IMR-90 (cell line): ENCODE results near the gene CHRNA7. TPM values are rescaled to one million over a fixed set of nuclear protein-coding genes. Genes with fewer than 3 reads are reported as not detected.

Source experiments
- ATAC-seq: fragments of 200-7000 bp; cut with Tn5 transposase; 2 replicates; pipeline ENCODE4 v1.9.1; 2020; ENCODE audit warnings: low read depth, mild to moderate bottlenecking, moderate library complexity
- BruUV-seq: library from RNA; stranded (reverse); fragments of 400-500 nt; replicated peaks from 2 replicates; lab custom pipeline; 2021; lab: Mats Ljungman, UMichigan
- CTCF ChIA-PET: fragments of 300-600 bp; formaldehyde crosslinking; extraction: SDS; loops from one replicate; lab custom pipeline; 2021; ENCODE audit warnings: antibody characterized with exemption; lab: Yijun Ruan, JAX
- POLR2A ChIA-PET: fragments of 300-600 bp; sonication (Branson Sonifier 250); formaldehyde crosslinking; loops from one replicate; lab custom pipeline; 2022; ENCODE audit warnings: antibody characterized with exemption; ENCODE audit not compliant: unreplicated experiment; lab: Charles Lee
- DNase-seq: peaks from one replicate; pipeline ENCODE4 v3.0.0; 2013
- H2AFZ ChIP-seq: replicated peaks from 2 replicates; pipeline ENCODE3; 2013; ENCODE audit warnings: low read length, mild to moderate bottlenecking; ENCODE audit not compliant: poor library complexity
- H2AK5ac ChIP-seq: 2 replicates; pipeline ENCODE4 v1.6.1; 2013; ENCODE audit warnings: low read depth, low read length, inconsistent platforms
- H2AK9ac ChIP-seq: replicated peaks from 2 replicates; pipeline ENCODE3; 2013; ENCODE audit warnings: mild to moderate bottlenecking, low read depth, low read length, moderate library complexity; ENCODE audit not compliant: poor library complexity
- H2BK120ac ChIP-seq: 2 replicates; pipeline ENCODE4 v1.6.1; 2013; ENCODE audit warnings: low read depth, low read length, inconsistent platforms
- H2BK15ac ChIP-seq: 3 replicates; pipeline ENCODE4 v1.6.1; 2013; ENCODE audit warnings: low read depth, low read length, inconsistent platforms
- H2BK20ac ChIP-seq: 2 replicates; pipeline ENCODE4 v1.6.1; 2013; ENCODE audit warnings: low read depth, mild to moderate bottlenecking, inconsistent platforms, low read length, moderate library complexity
- H2BK5ac ChIP-seq: 2 replicates; pipeline ENCODE4 v1.6.1; 2013; ENCODE audit warnings: mild to moderate bottlenecking, low read depth, low read length, inconsistent platforms; ENCODE audit not compliant: poor library complexity, severe bottlenecking
- H3K14ac ChIP-seq: replicated peaks from 2 replicates; pipeline ENCODE4 v1.6.1; 2013; ENCODE audit warnings: low read depth, low read length, inconsistent platforms
- H3K18ac ChIP-seq: 2 replicates; pipeline ENCODE4 v1.6.1; 2013; ENCODE audit warnings: low read depth, low read length, control low read depth
- H3K23ac ChIP-seq: 2 replicates; pipeline ENCODE4 v1.6.1; 2013; ENCODE audit warnings: low read depth, low read length, inconsistent platforms
- H3K27ac ChIP-seq: 2 replicates; pipeline ENCODE4 v1.5.1; 2013; ENCODE audit warnings: mild to moderate bottlenecking, control low read depth, low read length; ENCODE audit not compliant: insufficient read depth
- H3K27me3 ChIP-seq: 2 replicates; pipeline ENCODE4 v1.6.1; 2013; ENCODE audit warnings: low read length; ENCODE audit not compliant: control insufficient read depth, insufficient read depth
- H3K36me3 ChIP-seq: 2 replicates; pipeline ENCODE4 v1.6.1; 2013; ENCODE audit warnings: low read length, mixed read lengths; ENCODE audit not compliant: control insufficient read depth, insufficient read depth
- H3K4ac ChIP-seq: 2 replicates; pipeline ENCODE4 v1.6.1; 2013; ENCODE audit warnings: low read depth, low read length, inconsistent platforms
- H3K4me1 ChIP-seq: 2 replicates; pipeline ENCODE4 v1.6.1; 2013; ENCODE audit warnings: low read length, mixed read lengths; ENCODE audit not compliant: control insufficient read depth, insufficient read depth
- H3K4me2 ChIP-seq: 2 replicates; pipeline ENCODE4 v1.6.1; 2013; ENCODE audit warnings: low read depth, mild to moderate bottlenecking, control low read depth, low read length, moderate library complexity
- H3K4me3 ChIP-seq: 2 replicates; pipeline ENCODE4 v1.5.1; 2013; ENCODE audit warnings: low read depth, mild to moderate bottlenecking, control low read depth, low read length, moderate library complexity; ENCODE audit not compliant: insufficient read depth
- H3K56ac ChIP-seq: 2 replicates; pipeline ENCODE4 v1.6.1; 2013; ENCODE audit warnings: low read length, inconsistent platforms; ENCODE audit not compliant: insufficient read depth; ENCODE audit errors: extremely low read depth
- H3K79me1 ChIP-seq, 2 experiments: 2 replicates each; pipeline ENCODE4 v1.6.1; 2013; ENCODE audit warnings: low read length in 2 of 2, inconsistent platforms in 1 of 2, low read depth in 1 of 2
- H3K9ac ChIP-seq: 2 replicates; pipeline ENCODE4 v1.6.1; 2013; ENCODE audit warnings: low read depth, low read length, control low read depth
- H3K9me1 ChIP-seq: 2 replicates; pipeline ENCODE4 v1.6.1; 2013; ENCODE audit warnings: low read length, inconsistent platforms; ENCODE audit not compliant: insufficient read depth
- H3K9me3 ChIP-seq: 2 replicates; pipeline ENCODE4 v1.6.1; 2013; ENCODE audit warnings: low read length; ENCODE audit not compliant: control insufficient read depth, insufficient read depth
- H4K20me1 ChIP-seq: 2 replicates; pipeline ENCODE4 v1.6.1; 2013; ENCODE audit warnings: low read length, inconsistent platforms; ENCODE audit not compliant: insufficient read depth
- H4K5ac ChIP-seq: 2 replicates; pipeline ENCODE4 v1.6.1; 2013; ENCODE audit warnings: mild to moderate bottlenecking, low read depth, low read length, control low read depth
- H4K8ac ChIP-seq, 2 experiments: 2 replicates each; pipeline ENCODE4 v1.6.1; 2013; ENCODE audit warnings: low read depth in 2 of 2, low read length in 2 of 2, control low read depth in 1 of 2, inconsistent platforms in 1 of 2
- H4K91ac ChIP-seq: 2 replicates; pipeline ENCODE4 v1.6.1; 2013; ENCODE audit warnings: low read depth, low read length, inconsistent platforms; ENCODE audit not compliant: insufficient read depth
- BHLHE40 ChIP-seq: fragments of 150-350 bp; IDR thresholded peaks from 2 replicates; pipeline ENCODE4 v1.6.1; 2016; ENCODE audit warnings: mild to moderate bottlenecking, low read depth, low read length
- CHD1 ChIP-seq: IDR thresholded peaks from 2 replicates; pipeline ENCODE4 v1.6.1; 2012; ENCODE audit warnings: low read depth, low read length, improper control_type of control experiment
- NFE2L2 ChIP-seq: fragments of 150-350 bp; IDR thresholded peaks from 2 replicates; pipeline ENCODE4 v1.6.1; 2016; ENCODE audit warnings: low read depth, mild to moderate bottlenecking, low read length
- WGBS, 2 experiments: methylation state at CpG; one replicate each; pipeline versions ENCODE4 v1.1.5 to v1.1.7; 2013; ENCODE audit warnings: missing lambda C conversion rate in 2 of 2; ENCODE audit not compliant: insufficient read length in 1 of 2; ENCODE audit errors: extremely low coverage in 2 of 2; 5-methylcytosine and 5-hydroxymethylcytosine counted together
- dilution Hi-C: fragments of 300-500 bp; cut with HindIII; formaldehyde crosslinking; loops from one replicate; pipeline ENCODE4 v1.14.3; 2018; ENCODE audit warnings: low sequenced_read_pairs; ENCODE audit not compliant: unreplicated experiment
- in situ Hi-C: fragments of 300-500 bp; cut with MboI; formaldehyde crosslinking; loops from 3 replicates; pipeline ENCODE4 v1.14.3; 2019; ENCODE audit warnings: low sequenced_read_pairs, inconsistent platforms, mixed read lengths
- intact Hi-C: fragments of 100-400 bp; cut with micrococcal nuclease; formaldehyde crosslinking; loops from 2 replicates; pipeline ENCODE4 v1.10.0; 2022
- polyA plus RNA-seq, 3 experiments: library from polyadenylated mRNA; depleted of rRNA; stranded (reverse); fragments of >200 nt; gene quantifications; 2 replicates each; pipeline ENCODE4 v1.2.3, GENCODE V29; 2012; ENCODE audit warnings: low replicate concordance in 1 of 3
- total RNA-seq: library from RNA; depleted of rRNA; stranded (reverse); fragments of >200 nt; gene quantifications from 2 replicates; pipeline ENCODE4 v1.2.3, GENCODE V29; 2012
- TF ChIP-seq, protein P1 (sequence below): fragments of 150-350 bp; IDR thresholded peaks from 2 replicates; pipeline ENCODE4 v1.6.1; 2016; ENCODE audit warnings: low read depth, mild to moderate bottlenecking, low read length, moderate library complexity, borderline replicate concordance

The CHRNA7 gene
- total and polyA plus RNA-seq, 2 of the 4 experiments (the other 2 are of a cell fraction), result 0.10 TPM; not detected in 1

DNA sequence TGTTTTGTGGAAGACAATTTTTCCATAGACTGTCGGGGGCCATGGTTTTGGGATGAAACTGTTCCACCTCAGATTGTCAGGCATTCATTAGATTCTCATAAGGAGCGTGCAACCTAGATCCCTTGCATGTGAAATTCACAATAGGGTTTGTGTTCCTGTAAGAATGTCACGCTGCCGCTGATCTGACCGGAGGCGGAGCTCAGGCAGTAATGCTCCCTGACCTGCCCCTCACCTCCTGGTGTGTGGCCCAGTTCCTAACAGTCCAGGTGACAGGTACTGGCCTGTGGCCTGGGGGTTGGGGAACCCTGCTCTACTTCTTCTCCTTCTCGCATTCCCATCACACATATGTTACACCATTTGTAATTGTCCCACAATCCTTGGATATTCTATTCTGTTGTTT is 11.0 kb downstream of the CHRNA7 start:
- Histone ChIP-seq H2AK5ac (no peak overlapping the region), H2BK20ac (no peak overlapping the region), H3K9ac (no peak overlapping the region), H2BK15ac (no peak overlapping the region), H4K20me1 (no peaks in the 10 kb centered on the region), H2AFZ (no peak overlapping the region), H4K8ac (no peak overlapping the region), H3K9me3 (no peaks in the 10 kb centered on the region), H2BK120ac (no peak overlapping the region), H2BK5ac (no peak overlapping the region), H2AK9ac (no peak overlapping the region), H3K56ac (no peak overlapping the region), H3K9me1 (no peaks in the 10 kb centered on the region), H3K4me3 (no peak overlapping the region), H3K27me3 (no peaks in the 10 kb centered on the region), H3K4me2 (no peak overlapping the region), H3K4ac (no peak overlapping the region), H3K79me1 (no peaks in the 10 kb centered on the region), H4K91ac (no peak overlapping the region), H4K5ac (no peak overlapping the region), H3K14ac (no peak overlapping the region), H3K23ac (no peak overlapping the region), H3K27ac (no peak overlapping the region), H3K36me3 (no peaks in the 10 kb centered on the region), H3K4me1 (no peaks in the 10 kb centered on the region), H3K18ac (no peak overlapping the region)
- intact Hi-C loops, result no loop called here
- ATAC-seq (no peak), DNase-seq (no peak)
- CTCF ChIA-PET, result no interaction called here
- no peak for TF ChIP-seq NFE2L2
- TF ChIP-seq BHLHE40, result no peak
- TF ChIP-seq, protein P1, sequence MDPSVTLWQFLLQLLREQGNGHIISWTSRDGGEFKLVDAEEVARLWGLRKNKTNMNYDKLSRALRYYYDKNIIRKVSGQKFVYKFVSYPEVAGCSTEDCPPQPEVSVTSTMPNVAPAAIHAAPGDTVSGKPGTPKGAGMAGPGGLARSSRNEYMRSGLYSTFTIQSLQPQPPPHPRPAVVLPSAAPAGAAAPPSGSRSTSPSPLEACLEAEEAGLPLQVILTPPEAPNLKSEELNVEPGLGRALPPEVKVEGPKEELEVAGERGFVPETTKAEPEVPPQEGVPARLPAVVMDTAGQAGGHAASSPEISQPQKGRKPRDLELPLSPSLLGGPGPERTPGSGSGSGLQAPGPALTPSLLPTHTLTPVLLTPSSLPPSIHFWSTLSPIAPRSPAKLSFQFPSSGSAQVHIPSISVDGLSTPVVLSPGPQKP, result no peak
- TF ChIP-seq CHD1, result no peak
- dilution Hi-C loops, result no loop called here
- no CpG with 5 or more reads among the region's 7 CpGs for WGBS, 2 experiments
- POLR2A ChIA-PET, result no interaction called here
- in situ Hi-C loops, result no loop called here
- BruUV-seq, result no TSS peak
